T-helper 9 cell (primary cell): Measurements from ENCODE around the gene ECT2.

Source experiments
- DNase-seq: peaks from one replicate; pipeline ENCODE4 v3.0.0-alpha.2; 2020

ECT2 gene

GRCh38 chr3:172868582-172869200 lies 118.2 kb downstream of the ECT2 start:
- DNase-seq: no peak

DNA sequence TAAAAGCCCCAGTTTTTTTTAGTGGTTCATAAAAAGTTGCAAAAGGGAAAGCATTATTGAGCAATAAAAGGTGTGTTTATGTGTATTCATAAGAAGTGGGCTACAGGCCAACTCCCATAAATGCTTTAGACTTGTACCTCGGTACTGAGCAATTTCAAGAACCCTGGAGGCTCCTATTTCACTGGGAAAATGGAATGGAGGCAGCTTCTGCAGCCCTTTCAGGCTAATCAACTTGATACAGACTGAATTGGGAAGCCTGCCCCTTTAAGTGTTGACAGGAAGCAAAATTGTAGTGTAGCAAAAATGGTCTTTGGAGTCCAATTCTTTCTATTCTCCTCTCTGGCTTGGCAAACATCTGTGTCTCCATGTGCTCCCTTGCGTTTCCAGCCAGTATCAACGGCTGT lies 118.8 kb downstream of the ECT2 start:
- DNase-seq: no peak

GRCh38 chr3:172869784-172870518 lies 119.4 kb downstream of the ECT2 start:
- DNase-seq: no peak
